Umbilical cord (tissue), 2 donors: ENCODE results near the gene SGCA. TPM values are rescaled to one million over a fixed set of nuclear protein-coding genes. Genes with fewer than 3 reads are reported as not detected.

Experiments used
- DNase-seq: peaks from one replicate; pipeline ENCODE4 v3.0.0-alpha.2; 2015; ENCODE audit warnings: low spot score
- total RNA-seq: library from RNA; depleted of rRNA; stranded (reverse); fragments of >200 nt; gene quantifications from one replicate; pipeline ENCODE4 v1.2.3, GENCODE V29; 2014; ENCODE audit warnings: low replicate concordance; ENCODE audit not compliant: insufficient read depth

Gene SGCA
- total RNA-seq, 1 donor from 2014 or later: 31.3 TPM

GRCh38 chr17:50221864-50222545, 56.2 kb downstream of the SGCA start:
- peak; percentile 64 for DNase-seq

- no peak for DNase-seq
Measured at GRCh38 chr17:50222922-50223321, 57.1 kb downstream of the SGCA start.

Other genes starting within 250 kb of the SGCA start
- 1.7 TPM for gene DLX4, start 196.8 kb upstream of the SGCA start, total RNA-seq
- 0.72 TPM for gene DLX3, start 170.8 kb upstream of the SGCA start, total RNA-seq
- 36.8 TPM for gene ITGA3, start 109.9 kb upstream of the SGCA start, total RNA-seq
- 37.6 TPM for gene PDK2, start 70.7 kb upstream of the SGCA start, total RNA-seq
- gene SAMD14, start 35.8 kb upstream of the SGCA start, total RNA-seq: 5.5 TPM
- 14.2 TPM for gene PPP1R9B, start 15.3 kb upstream of the SGCA start, total RNA-seq
- gene COL1A1, start 35.6 kb downstream of the SGCA start, total RNA-seq: 6,804 TPM
- not detected for gene TMEM92, start 108.5 kb downstream of the SGCA start, total RNA-seq
- 29.6 TPM for gene XYLT2, start 180.1 kb downstream of the SGCA start, total RNA-seq
- 19.5 TPM for gene MRPL27, start 207.2 kb downstream of the SGCA start, total RNA-seq
- gene EME1, start 207.2 kb downstream of the SGCA start, total RNA-seq: not detected
- 56.8 TPM for gene LRRC59, start 231.5 kb downstream of the SGCA start, total RNA-seq